ENCODE data around the gene SPCS2. TPM values are rescaled to one million over a fixed set of nuclear protein-coding genes. Genes with fewer than 3 reads are reported as not detected.

The SPCS2 gene
- total and polyA plus RNA-seq, 2 donors (not counting 3 experiments of a cell fraction or from before 2014, with no cell fraction given) = 88.9 to 140 TPM

- POLR2A ChIA-PET = no interaction called here
- dilution Hi-C loops (cut with MboI; ENCODE audit: extremely low pct_ligation_motif_present, low sequenced_read_pairs) = no loop called here
- TF ChIP-seq JUN (IDR thresholded peaks at IDR 0.05; ENCODE audit: borderline replicate concordance, insufficient read depth, insufficient read length, low read depth) = no peak
- no peak for TF ChIP-seq MYC (IDR thresholded peaks at IDR 0.05; ENCODE audit: low read depth, low read length)
- TF ChIP-seq FOS (IDR thresholded peaks at IDR 0.05; ENCODE audit: borderline replicate concordance, insufficient read depth, low read length) = no peak
- TF ChIP-seq POLR2AphosphoS5 (IDR thresholded peaks at IDR 0.05; ENCODE audit: insufficient read depth, low read depth, low read length) = no peak
- no peak for TF ChIP-seq MAX (IDR thresholded peaks at IDR 0.05; ENCODE audit: insufficient read depth, insufficient read length)
- no peak for TF ChIP-seq EZH2 (IDR thresholded peaks at IDR 0.05; ENCODE audit: borderline replicate concordance, low read depth, low read length, severe bottlenecking)
- no peak for TF ChIP-seq POLR2A (IDR thresholded peaks at IDR 0.05; ENCODE audit: low read depth, low read length)
- TF ChIP-seq, protein P1, sequence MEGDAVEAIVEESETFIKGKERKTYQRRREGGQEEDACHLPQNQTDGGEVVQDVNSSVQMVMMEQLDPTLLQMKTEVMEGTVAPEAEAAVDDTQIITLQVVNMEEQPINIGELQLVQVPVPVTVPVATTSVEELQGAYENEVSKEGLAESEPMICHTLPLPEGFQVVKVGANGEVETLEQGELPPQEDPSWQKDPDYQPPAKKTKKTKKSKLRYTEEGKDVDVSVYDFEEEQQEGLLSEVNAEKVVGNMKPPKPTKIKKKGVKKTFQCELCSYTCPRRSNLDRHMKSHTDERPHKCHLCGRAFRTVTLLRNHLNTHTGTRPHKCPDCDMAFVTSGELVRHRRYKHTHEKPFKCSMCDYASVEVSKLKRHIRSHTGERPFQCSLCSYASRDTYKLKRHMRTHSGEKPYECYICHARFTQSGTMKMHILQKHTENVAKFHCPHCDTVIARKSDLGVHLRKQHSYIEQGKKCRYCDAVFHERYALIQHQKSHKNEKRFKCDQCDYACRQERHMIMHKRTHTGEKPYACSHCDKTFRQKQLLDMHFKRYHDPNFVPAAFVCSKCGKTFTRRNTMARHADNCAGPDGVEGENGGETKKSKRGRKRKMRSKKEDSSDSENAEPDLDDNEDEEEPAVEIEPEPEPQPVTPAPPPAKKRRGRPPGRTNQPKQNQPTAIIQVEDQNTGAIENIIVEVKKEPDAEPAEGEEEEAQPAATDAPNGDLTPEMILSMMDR (IDR thresholded peaks at IDR 0.05; ENCODE audit: extremely low read depth in 1 of 2, insufficient read depth in 1 of 2, low read depth in 1 of 2, low read length in 2 of 2) = no peak
- no peak for TF ChIP-seq GATA2 (IDR thresholded peaks at IDR 0.05; ENCODE audit: insufficient read depth, insufficient read length, low read depth, low read length)
These were observed 13.8 kb upstream of the SPCS2 start for GRCh38 chr11:74935285-74935684.

More at GRCh38 chr11:74935285-74935684, 13.8 kb upstream of the SPCS2 start:
- no peaks in the 10 kb centered on the region for H3K27me3 ChIP-seq (ENCODE audit: control insufficient read depth in 2 of 2, insufficient read depth in 2 of 2, low read length in 2 of 2)
- no peak overlapping the region for H3K9ac ChIP-seq (replicated peaks; ENCODE audit: extremely low read depth, insufficient read depth, low read length)
- H3K9me3 ChIP-seq (replicated peaks; ENCODE audit: control insufficient read depth, insufficient read depth, low read length) = no peaks in the 10 kb centered on the region
- intact Hi-C loops (cut with micrococcal nuclease) = no loop called here
- H3K4me1 ChIP-seq (ENCODE audit: control insufficient read depth, extremely low read depth, insufficient read depth, low read length) = peaks cover 32% of the 10 kb centered on the region
- H3K9me1 ChIP-seq (replicated peaks; ENCODE audit: control insufficient read depth, extremely low read depth, insufficient read depth, low read length) = no peaks in the 10 kb centered on the region
- H3K79me2 ChIP-seq (ENCODE audit: control insufficient read depth, insufficient read depth, low read length) = no peaks in the 10 kb centered on the region
- H3K27ac ChIP-seq (ENCODE audit: insufficient read depth, low read depth, low read length) = no peak overlapping the region
- H3K36me3 ChIP-seq (ENCODE audit: control insufficient read depth in 2 of 2, extremely low read depth in 1 of 2, insufficient read depth in 2 of 2, low read length in 2 of 2) = peaks cover 2 to 6% of the 10 kb centered on the region in 2 experiments
- no peak overlapping the region for H3K4me2 ChIP-seq (ENCODE audit: insufficient read depth, low read length)
- FAIRE-seq (no peak), DNase-seq (ENCODE audit: low read depth, low spot score) (no peak)
- H3K4me3 ChIP-seq (replicated peaks in 1 of 3; ENCODE audit: insufficient read depth in 1 of 3, low read depth in 1 of 3, low read length in 3 of 3) = no peak overlapping the region
- no TSS peak for BruUV-seq (replicated peaks)
- H4K20me1 ChIP-seq (replicated peaks; ENCODE audit: control insufficient read depth, extremely low read depth, insufficient read depth, low read length) = no peaks in the 10 kb centered on the region
- CTCF ChIA-PET = no interaction called here
- H2AFZ ChIP-seq (ENCODE audit: low read depth, low read length) = no peak overlapping the region
